T-helper 1 cell treated with Interleukin-12 subunit alpha and Interleukin-12 subunit beta and Interleukin-4 antibody, amounts not matched to agents 30 ng/mL and 1 ng/mL, for 36 hours (primary cell): ENCODE results near the gene MARCHF3. TPM values are rescaled to one million over a fixed set of nuclear protein-coding genes. Genes with fewer than 3 reads are reported as not detected.
"Not testable (repeated sequence)": the region's sequence is repeated elsewhere in the genome, so short reads cannot be mapped to it uniquely, and the experiment has no call there.

ENCODE experiments used
- intact Hi-C: fragments of 100-400 bp; cut with micrococcal nuclease; formaldehyde crosslinking; loops from one replicate; pipeline ENCODE4 v1.15.1; 2024
- total RNA-seq: library from RNA; stranded (reverse); gene quantifications from 2 replicates; pipeline ENCODE4 v1.2.3, GENCODE V29; 2022

MARCHF3 gene
- total RNA-seq, 1 donor from 2014 or later = 6.5 TPM

DNA sequence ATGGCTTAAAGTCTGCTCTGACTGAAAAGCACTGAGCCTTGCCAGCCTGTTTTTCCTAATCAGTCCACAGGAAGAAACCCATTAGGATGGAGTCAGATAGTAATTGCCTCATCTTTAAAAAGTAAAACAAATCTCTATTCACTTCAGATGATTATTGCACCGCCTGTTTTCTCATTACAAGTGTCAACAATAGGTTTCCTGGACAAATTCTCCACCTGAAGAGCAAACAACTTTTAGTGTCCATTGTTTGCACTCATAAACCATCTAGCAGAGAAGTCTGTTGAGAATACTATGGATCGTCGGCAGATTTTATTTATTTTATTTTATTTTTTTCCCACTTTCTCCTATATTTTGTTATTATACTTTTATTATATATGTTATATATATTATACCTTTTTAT is 22.7 kb upstream of the MARCHF3 start:
- intact Hi-C loops = no loop called here

DNA sequence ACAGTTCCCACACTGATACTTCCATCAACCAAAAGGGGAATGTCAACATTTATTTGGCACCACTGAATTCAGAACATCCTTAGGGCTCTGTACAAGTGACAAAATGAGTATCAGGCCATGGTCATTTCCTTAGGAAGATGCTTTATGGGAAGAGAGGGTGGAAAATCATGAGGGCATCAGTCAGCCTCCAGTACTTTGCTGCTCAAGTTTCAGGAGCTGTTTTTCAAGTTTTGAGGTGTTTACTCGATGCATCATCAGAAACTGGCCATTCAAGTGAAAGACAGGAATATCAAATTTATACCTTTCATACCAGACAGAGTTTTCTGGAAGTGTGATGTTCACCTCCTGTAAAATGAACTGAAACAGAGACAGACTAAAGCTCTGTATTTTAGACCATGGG is 21.2 kb upstream of the MARCHF3 start:
- intact Hi-C loops = no loop called here

DNA sequence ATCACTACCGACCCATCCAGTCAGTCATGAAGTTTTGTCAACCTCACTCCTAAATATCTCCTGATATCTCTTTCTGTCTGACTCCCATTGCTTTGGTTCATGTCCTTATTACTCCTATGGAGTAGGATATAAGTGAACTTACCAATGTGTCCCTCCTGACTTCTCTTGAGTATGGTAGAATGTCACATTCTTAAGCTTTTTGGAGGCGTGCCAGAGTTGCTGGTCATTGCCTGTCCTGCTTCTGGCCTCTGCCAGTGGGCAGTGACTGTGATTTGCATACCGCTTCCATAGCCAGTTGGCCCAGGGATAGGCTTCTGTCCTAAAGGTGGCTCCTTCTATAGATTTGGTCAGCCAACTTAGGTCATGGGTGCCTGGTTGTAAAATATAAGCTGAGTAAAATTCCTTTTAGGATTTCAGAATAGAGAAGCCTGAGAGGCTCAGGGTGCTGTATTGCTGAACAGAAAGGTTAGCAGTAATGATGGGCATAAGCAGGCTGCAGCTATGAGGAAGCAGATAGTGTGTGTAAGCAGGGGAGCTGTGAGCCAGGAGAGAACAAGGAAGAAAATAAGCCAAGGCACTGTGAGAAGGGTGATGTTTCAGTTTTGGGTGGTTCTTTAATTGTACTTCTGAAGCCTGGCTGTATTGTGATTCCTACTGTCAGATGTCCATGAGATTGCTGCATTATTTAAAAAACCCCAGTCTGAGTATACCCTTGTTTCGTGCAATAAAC is 16.1 kb upstream of the MARCHF3 start:
- intact Hi-C loops = no loop called here

DNA sequence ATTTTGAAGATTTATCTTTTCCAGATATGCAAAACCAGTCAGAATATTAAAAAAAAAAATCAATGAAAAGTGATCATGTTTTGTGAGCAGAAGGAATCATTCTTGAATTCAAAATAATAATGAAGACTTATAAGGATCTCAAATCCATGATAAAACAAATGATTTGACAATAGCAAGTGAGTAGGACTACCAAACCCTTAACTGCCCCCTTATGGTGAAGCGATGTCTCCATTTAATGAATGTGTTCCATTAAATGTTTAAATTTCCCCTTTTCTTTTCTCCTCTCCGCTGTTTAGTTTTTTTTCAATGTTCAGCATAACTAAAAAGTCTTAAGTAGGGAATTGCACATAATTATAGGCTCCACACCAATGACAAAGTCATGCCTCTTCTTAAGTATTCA is 12.2 kb upstream of the MARCHF3 start:
- intact Hi-C loops = no loop called here

DNA sequence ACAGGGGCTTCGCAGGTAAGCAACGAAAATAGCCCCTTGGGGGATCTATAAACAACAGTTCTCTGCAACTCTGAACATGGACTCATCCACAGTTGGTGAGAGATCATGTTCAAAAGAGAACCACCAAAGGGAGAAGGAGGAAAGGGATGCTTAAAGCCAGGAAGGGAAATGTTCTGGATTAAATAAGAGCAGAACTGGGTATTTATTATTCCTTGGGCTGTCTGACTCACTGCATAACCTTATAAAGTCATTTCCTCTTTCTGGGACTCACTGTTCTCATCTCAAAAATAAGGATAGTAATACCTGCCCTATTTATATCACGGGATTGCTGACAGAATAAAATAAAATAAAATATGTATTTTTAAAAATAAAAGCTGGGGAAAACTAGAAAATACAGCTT is 11.2 kb upstream of the MARCHF3 start:
- intact Hi-C loops = no loop called here

DNA sequence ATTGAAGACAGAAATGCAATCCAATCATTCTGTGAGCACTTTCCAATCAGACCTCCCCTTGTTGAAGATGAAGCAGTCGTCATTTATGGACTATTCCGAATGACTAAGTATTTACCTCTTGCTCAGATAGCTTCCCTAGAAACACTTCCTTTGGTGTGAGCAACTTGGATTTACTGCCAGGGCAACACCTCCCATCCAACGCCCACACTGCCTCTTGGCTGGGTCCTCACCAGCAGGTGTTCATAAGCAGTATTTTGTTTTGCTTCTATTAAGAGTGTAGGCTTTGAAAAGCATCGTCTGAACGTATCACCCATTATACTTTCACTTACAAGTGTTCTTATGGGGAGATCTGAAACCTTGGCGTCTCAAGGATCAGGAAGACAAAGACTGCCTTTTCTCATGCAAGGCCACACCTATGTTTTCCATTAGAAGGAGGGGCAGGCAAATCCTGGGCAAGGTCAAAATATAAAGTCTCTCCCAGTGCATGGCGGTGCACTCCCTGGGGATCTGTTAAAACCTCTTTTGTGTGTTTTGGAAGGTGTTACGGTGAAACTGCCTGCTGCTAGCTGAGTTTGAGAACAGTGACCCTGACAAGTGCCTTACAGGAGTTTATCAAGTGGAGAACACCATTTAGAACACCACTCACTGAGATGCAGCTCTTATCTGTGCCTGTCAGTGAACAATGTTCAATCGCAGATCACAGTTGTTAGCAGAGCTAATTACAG is 10.6 kb upstream of the MARCHF3 start:
- intact Hi-C loops = no loop called here

DNA sequence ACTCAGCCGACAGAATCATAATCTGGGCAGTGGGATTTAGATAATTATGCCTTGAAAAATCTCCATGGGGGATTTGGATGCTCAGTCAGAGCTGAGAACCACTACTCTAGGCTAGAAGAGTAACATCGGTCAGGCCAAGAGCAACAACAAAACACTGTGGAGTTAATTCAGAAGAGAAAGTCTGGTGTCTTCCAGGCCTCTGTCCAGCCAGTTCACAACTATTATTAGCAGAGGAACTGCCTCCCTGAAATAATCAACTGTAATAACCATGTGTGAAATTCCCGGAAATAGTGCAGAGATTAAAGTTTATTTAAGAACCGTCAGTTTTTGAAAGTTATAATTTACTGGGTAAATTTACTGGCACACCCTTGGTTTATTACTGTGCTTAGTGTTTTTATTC is 8.2 kb upstream of the MARCHF3 start:
- intact Hi-C loops = no loop called here

DNA sequence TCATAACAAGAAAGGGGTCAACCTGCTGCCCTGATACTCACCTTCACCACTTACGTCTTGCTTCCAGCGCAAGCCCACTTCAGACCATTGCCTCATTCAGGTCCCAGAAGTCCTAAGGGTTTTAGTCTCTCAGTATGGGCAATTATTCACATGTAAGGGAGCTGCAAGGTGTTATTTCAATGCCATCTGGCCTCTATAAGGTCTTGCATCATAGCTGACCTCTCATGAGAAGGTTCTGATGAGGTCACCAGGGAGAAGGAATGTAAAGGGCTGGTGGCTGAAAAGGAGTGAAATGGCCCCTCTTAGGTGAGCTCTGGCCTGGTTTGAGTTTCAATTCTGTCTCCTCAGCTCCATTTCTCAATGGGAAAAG is 1.5 kb upstream of the MARCHF3 start:
- intact Hi-C loops = loop anchor here (2.0 to 5.0 kb wide), 6 partner anchors 29 to 460 kb away; no protein-coding TSS in a partner anchor

DNA sequence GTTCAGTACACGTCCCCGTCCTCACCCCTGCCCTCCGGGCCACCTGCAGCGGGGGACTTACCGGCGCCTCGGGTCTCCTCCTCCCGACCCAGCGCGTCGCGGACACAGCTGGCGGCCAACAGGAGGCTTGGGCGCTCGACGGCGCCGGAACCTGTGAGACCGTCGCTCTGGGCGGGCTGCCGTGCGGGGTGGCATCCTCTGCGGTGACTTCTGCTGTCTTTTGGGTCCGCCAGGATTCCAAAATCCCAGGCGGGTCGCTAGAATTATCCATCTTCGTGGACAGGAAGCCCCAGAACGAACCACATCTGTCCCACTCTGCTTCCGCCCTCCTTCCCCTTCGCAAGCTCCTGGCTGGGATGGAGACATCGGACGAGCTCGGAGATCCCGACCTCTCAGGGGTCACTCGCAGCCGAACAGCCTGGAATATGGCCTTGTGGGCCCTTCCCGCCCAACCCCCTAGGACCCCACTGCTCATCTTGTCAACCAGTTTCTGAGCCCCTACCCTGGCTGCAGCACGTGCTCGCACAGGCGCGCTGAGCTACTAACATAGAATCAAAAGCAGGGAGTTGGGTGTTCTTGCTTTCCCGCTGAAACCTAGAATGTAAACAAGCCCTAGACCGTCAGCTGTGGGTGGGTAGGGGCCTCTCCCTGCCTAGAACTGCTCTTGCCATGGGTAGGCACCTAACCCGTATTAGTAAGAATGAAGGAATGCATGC is 947 bp upstream of the MARCHF3 start:
- intact Hi-C loops = loop anchor here (2.0 to 5.0 kb wide), 6 partner anchors 29 to 461 kb away; no protein-coding TSS in a partner anchor

DNA sequence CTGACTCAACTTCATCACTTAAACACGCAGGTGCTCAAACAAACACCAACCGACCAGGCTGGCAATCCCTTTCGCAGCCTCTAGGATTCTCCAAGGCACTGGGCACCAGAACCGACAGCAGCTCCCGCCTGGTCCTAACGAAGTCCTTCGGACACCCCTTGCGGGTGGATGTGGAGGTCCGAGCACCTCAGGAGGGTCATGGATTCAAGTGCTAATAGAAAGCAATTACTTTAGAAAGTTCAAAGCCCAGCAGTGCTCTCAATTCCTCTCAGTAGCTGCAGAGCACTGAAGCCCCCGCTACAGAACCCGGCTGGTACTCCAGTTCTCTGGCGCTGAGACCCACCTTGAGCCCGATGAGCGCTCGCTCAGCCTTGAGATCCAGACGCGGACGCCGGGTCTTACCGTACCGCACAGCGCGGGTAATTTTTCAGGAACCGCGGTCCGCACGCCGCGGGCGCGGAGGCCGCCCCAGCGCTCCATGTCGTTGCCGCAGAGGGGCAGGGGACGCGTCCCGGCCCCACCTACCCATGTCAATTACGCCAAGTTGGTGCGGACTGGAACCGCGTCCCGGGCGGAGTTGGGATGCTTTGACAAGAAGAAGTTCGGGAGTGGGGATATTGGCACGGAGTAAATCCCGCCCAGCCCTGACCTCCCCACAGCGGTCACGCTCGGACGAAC is 638 bp downstream of the MARCHF3 start:
- intact Hi-C loops = loop anchor here (1.0 to 5.0 kb wide), 17 partner anchors 31 to 1054 kb away; partner anchors contain the start of genes C5orf63, GRAMD2B, PRRC1 and SLC12A2

DNA sequence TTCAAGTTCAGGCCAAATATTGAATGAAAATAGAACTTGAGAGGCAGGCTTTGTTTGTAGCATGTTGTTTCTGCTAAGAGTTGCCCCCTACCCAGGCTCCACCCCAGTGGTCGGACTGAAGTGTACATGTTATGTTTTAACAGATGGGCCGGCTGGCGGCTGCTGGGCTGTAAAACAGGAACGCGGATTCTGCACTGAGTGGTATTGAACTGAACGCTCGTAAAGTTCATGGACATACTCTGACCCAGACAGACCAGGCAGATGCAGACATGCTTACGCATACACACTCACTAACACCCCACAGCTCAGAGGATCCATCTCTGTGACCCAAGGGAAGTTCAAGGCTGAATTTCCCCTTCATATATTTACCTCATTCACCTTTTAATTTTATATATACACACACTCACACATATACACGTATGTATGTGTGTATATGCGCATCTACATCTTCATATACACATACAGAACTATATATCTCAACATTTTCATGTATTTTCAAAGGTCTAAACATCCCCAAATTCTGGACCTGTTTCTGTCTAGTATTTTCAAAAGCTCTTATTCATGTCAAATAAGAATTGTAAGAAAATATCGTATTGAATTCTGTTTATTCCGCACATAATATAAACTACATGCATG is 1.4 kb downstream of the MARCHF3 start:
- intact Hi-C loops = no loop called here

DNA sequence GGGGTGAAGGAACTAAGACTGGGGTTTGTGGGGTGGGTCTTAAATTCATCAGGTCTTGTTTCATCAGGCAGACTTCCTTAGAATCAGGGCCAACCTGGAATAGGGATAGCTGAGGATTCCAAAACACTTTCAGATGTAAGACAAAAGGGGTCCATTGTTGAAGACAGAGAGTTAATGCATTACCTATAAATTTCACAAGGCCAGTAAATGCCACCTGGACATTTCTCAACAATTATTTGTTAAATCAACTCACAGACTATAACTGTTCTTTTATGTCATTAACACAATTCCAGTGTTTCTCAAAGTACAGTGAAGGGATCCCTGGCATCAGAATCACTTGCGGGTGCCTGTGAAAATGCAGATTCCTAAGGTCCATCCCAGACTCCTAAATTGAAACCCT is 2.8 kb downstream of the MARCHF3 start:
- intact Hi-C loops = no loop called here

DNA sequence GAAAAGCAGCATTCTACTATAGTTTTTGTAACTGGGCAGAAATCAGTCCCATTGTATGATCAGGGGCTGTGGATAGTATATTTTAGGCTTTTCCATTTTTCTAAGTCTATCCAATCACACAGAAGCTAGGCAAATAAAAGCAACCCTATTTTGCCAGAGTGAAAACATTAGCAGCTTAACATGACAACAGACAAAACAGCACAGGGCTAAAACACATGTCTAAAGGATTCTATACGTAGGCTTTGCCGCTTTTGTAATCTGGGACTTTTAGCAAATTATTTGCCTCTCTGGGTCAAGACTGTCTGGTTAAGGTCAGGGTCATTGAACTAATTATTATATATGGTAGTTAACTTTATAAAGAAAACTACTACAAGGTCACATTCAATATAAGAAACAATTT is 4.2 kb downstream of the MARCHF3 start:
- intact Hi-C loops = no loop called here

DNA sequence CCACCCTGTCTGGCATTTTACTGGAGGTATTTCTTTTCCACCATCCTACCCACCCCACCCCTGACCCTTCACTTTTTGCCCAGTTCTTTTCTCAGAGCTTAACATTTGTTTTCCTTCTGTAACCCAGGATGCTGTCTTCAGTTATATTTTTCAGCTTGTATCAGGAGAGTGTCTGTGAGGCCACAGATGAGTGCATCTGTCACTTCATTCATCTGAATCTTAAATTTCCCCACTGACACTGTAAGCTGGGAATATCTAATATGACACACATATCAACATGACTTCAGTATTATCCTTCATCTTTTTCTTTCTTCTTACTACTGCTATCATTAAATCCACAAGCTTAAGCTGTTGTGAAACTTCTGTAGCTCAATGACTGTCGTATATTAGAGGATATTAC is 4.9 kb downstream of the MARCHF3 start:
- intact Hi-C loops = no loop called here

DNA sequence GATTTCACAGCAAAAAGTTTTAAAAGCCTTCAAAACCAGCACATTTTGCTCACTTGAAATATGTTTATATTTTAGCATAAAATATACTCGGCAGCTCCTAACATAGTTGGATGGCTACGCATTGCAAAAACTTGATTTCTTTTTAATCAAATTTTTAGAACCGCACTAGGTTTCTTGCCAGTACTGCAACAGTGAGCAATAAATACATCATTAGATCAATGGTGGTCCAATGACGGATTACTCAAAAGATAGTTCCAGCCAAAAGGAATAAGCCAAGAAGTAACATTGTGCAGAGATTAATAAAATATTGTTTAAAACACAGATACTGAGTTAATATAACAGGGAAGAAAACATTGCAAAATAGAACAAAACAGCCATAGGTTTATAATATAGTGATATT is 5.5 kb downstream of the MARCHF3 start:
- intact Hi-C loops = no loop called here

DNA sequence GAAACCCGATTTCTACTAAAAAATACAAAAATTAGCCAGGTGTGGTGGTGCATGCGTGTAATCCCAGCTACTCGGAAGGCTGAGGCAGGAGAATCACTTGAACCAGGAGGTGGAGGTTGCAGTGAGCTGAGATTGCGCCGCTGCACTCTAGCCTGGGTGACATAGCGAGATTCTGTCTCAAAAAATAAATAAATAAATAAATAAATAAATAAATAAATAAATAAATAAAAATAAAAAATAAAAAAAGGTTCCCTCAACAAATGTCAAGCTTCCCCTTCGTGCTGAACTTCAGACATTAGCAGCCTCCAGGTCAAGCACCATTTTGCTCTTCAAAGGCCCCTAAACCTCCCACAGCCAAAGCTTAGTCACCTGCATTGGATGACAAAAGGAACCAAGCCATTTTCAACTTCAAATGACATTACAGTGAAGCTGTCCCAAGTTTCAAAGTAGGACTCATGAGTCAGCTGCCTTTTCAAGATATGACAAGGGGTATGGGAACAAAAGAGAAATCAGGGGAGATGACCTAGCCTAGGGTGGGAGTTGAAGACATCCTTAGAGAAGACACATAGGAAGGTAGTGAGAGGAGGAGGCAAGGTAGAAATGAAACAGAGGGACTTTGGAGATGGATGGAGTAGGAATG is 6.7 kb downstream of the MARCHF3 start:
- intact Hi-C loops = not testable (repeated sequence)

DNA sequence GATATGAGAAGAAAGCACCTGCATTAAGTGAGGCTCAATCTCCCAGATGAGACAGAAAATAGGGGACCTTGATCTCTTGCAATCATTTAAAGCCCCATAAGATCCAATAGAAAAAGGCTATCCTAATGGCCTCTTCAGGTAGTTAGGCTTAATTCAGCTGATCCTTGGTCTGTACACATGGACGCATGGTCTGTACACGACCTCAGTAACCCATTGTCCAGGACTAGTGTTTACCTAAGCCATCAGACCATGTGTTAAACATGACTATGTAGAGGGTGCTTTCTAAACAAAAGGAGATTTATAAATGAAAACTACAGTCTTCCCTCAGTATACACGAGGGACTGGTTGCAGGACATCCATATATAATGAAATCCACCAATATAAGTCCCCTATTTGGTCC is 7.5 kb downstream of the MARCHF3 start:
- intact Hi-C loops = no loop called here

DNA sequence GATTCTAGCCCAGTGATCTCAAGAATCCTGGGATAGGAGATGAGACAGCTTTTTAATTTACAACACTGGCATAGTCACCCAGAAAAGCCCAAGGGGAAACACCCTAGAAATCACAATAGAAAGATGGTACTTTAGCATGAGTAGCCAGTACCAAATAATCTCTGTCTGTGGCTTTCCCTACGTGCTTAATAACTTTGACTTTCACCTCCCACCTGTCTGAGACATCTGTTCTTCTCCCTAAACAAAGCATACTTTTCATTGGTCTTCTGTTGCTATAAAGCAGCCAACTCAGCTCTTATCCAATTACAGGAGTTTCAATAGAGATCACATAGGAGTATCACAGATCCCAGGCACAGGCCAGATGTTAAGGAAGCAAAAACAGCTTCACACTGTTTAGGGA is 10.4 kb downstream of the MARCHF3 start:
- intact Hi-C loops = no loop called here

DNA sequence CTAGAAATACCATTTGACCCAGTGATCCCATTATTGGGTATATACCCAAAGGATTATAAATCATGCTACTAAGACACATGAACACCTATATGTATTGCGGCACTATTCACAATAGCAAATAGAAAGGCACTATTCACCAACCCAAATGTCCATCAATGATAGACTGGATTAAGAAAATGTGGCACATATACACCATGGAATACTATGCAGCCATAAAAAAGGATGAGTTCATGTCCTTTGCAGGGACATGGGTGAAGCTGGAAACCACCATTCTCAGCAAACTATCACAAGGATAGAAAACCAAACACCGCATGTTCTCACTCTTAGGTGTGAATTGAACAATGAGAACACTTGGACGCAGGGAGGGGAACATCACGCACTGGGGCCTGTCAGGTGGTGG is 13.6 kb downstream of the MARCHF3 start:
- intact Hi-C loops = loop anchor here (2.0 kb wide), 1 partner anchor 28 kb away; no protein-coding TSS in a partner anchor

DNA sequence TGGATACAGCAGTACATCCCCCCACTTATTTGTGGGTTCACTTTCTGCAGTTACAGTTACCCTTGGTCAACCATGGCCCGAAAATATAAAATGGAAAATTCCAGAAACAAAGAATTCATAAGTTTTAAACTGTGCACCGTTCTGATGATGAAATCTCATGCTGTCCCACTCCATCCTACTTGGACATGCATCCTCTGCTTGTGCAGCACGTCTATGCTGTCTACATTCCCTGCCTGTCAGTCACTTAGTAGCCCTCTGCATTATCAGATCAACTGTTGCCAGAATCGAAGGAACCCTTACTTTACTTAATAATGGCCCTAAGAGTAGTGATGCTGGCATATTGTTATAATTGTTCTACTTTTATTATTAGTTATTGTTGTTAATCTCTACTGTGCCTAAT is 14.6 kb downstream of the MARCHF3 start:
- intact Hi-C loops = loop anchor here (2.0 kb wide), 1 partner anchor 27 kb away; no protein-coding TSS in a partner anchor

DNA sequence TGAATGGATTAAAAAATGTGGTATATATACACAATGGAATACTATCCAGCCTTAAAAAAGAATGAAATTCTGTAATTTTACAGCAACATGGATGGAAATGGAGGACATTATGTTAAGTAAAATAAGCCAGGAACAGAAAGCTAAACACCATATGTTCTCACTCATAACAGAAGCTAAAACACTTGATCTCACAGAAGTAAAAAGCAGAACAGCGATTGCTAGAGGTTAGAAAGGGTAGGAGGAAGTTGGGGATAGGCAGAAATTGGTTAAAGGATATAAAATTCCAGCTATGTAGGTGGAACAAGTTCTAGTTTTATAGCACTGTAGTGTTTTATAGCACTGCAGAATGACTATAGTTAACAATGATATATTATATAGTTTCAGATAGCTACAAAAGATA is 15.8 kb downstream of the MARCHF3 start:
- intact Hi-C loops = no loop called here
